CD4-positive, alpha-beta T cell (primary cell): Measurements from ENCODE around the gene TSHZ2. TPM values are rescaled to one million over a fixed set of nuclear protein-coding genes. Genes with fewer than 3 reads are reported as not detected.

ENCODE experiments used
- ATAC-seq: fragments of 200-7000 bp; cut with Tn5 transposase; one replicate; pipeline ENCODE4 v1.10.0; 2022; ENCODE audit warnings: mild to moderate bottlenecking; ENCODE audit not compliant: poor library complexity
- CTCF ChIA-PET: fragments of 350-600 bp; sonication (Branson Sonifier 250); formaldehyde crosslinking; loops from one replicate; lab custom pipeline; 2021; ENCODE audit warnings: antibody characterized with exemption, inconsistent platforms; lab: Charles Lee
- POLR2A ChIA-PET: fragments of 350-600 bp; sonication (Branson Sonifier 250); formaldehyde crosslinking; loops from one replicate; lab custom pipeline; 2021; ENCODE audit warnings: antibody characterized with exemption, inconsistent platforms; lab: Charles Lee
- DNase-seq, 14 experiments: peaks; one replicate each; pipeline ENCODE4 v3.0.0-alpha.2; 2013 to 2020; ENCODE audit warnings: mixed read lengths in 2 of 14
- H3K27ac ChIP-seq, 2 donors: one replicate each; pipeline versions ENCODE4 v1.5.1 to v1.7.0; 2013; ENCODE audit warnings: low read length in 2 of 2, low read depth in 1 of 2, mild to moderate bottlenecking in 1 of 2
- H3K27me3 ChIP-seq, 2 experiments: 1 replicate in 1 of 2; 2 replicates in 1 of 2; pipeline versions ENCODE4 v1.6.1 to v1.7.0; 2013; ENCODE audit warnings: low read length in 2 of 2, control low read depth in 1 of 2, mild to moderate bottlenecking in 1 of 2, moderate library complexity in 1 of 2; ENCODE audit not compliant: insufficient read depth in 2 of 2, control insufficient read depth in 1 of 2
- H3K36me3 ChIP-seq: one replicate; pipeline ENCODE4 v1.6.1; 2013; ENCODE audit warnings: low read length, control low read depth; ENCODE audit not compliant: insufficient read depth
- H3K4me1 ChIP-seq: one replicate; pipeline ENCODE4 v1.6.1; 2013; ENCODE audit warnings: low read length, control low read depth; ENCODE audit not compliant: insufficient read depth
- H3K4me3 ChIP-seq: one replicate; pipeline ENCODE4 v1.5.1; 2013; ENCODE audit warnings: mild to moderate bottlenecking, low read length, moderate library complexity
- H3K9me3 ChIP-seq, 2 experiments: 1 replicate in 1 of 2; 2 replicates in 1 of 2; pipeline versions ENCODE4 v1.6.1 to v1.7.0; 2013; ENCODE audit warnings: low read length in 2 of 2, mild to moderate bottlenecking in 2 of 2, control low read depth in 1 of 2, moderate library complexity in 1 of 2; ENCODE audit not compliant: control insufficient read depth in 1 of 2, insufficient read depth in 1 of 2
- H3K27ac Mint-ChIP-seq: one replicate; pipeline ENCODE4 v1.8.0; 2020; ENCODE audit warnings: mixed read lengths
- H3K27me3 Mint-ChIP-seq: one replicate; pipeline ENCODE4 v1.8.0; 2021; ENCODE audit warnings: mixed read lengths
- H3K36me3 Mint-ChIP-seq: one replicate; pipeline ENCODE4 v1.8.0; 2021; ENCODE audit warnings: low read depth, mixed read lengths
- H3K4me1 Mint-ChIP-seq: one replicate; pipeline ENCODE4 v1.8.0; 2021; ENCODE audit warnings: low read depth, mixed read lengths
- H3K4me3 Mint-ChIP-seq: one replicate; pipeline ENCODE4 v1.8.0; 2020; ENCODE audit warnings: mild to moderate bottlenecking, mixed read lengths
- H3K9me3 Mint-ChIP-seq: one replicate; pipeline ENCODE4 v1.8.0; 2020; ENCODE audit warnings: mixed read lengths
- intact Hi-C, 2 experiments: fragments of 100-400 bp; cut with DNase I in 1 of 2; cut with micrococcal nuclease in 1 of 2; formaldehyde crosslinking; loops; one replicate each; pipeline versions ENCODE4 v1.15.1 to v1.9.0; 2023 to 2025; cut with DNase I, micrococcal nuclease
- total RNA-seq, 174 experiments: library from RNA in 2 of 174; stranded (reverse) in 2 of 174; gene quantifications; one replicate each; pipeline ENCODE4 v1.2.3 and lab custom pipeline; 2021 to 2026
- TF ChIP-seq, protein P1 (sequence below): fragments of 200-600 bp; IDR thresholded peaks from one replicate; pipeline ENCODE4 v1.8.0; 2022; ENCODE audit warnings: antibody characterized with exemption, mild to moderate bottlenecking

Gene TSHZ2
- total RNA-seq, 2 experiments from 2014 or later: 26.1 to 27.4 TPM

DNA sequence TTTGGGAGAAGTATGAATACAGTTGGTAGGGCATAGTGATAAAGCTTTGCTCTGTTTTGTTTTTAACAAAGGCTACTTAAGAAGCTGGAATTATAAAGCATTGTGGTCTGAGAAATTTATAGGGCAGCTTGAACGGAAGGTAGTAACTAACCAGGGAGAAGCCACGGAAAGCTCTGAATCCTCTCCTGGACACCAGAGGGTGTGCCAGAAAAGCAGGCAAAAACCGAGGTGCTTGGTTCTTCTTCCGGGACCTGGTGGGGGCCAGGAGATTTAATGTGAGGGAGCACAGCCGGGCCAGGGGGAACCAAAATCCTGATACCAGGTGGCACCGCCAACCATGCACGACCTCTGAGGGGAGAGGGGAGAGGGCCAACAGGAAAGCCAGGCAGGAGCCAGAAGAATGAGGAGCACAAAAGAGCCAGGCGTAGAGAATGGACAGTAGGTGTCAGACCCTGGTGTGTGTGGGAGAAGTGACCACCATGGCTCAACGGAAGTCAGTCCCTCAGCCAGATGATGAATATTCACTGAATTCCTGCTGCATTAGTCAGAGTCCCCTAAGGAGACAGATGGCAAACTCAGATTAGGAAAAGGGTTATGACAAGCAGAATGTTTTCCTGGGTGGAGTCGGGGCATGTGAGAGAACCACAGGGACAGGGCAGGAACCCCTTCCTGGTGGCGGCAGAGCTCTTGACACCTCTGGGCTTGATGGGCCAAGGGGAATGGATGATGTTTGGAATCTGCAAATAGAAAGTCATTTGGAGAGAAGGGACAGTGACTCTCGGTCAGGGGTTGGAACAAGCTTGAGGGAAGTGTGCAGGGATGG, 359.2 kb downstream of the TSHZ2 start:
- Mint-ChIP-seq H3K9me3 (no peaks in the 10 kb centered on the region), H3K36me3 (no peaks in the 10 kb centered on the region), H3K27ac (no peak overlapping the region), H3K4me3 (no peak overlapping the region), H3K4me1 (no peaks in the 10 kb centered on the region), H3K27me3 (no peaks in the 10 kb centered on the region)
- Histone ChIP-seq H3K9me3 (no peaks in the 10 kb centered on the region), H3K4me3 (no peak overlapping the region), H3K27me3 (no peaks in the 10 kb centered on the region), H3K36me3 (no peaks in the 10 kb centered on the region), H3K4me1 (no peaks in the 10 kb centered on the region), H3K27ac (no peak overlapping the region)
- POLR2A ChIA-PET: no interaction called here
- CTCF ChIA-PET: no interaction called here
- no peak for DNase-seq
- TF ChIP-seq, protein P1, sequence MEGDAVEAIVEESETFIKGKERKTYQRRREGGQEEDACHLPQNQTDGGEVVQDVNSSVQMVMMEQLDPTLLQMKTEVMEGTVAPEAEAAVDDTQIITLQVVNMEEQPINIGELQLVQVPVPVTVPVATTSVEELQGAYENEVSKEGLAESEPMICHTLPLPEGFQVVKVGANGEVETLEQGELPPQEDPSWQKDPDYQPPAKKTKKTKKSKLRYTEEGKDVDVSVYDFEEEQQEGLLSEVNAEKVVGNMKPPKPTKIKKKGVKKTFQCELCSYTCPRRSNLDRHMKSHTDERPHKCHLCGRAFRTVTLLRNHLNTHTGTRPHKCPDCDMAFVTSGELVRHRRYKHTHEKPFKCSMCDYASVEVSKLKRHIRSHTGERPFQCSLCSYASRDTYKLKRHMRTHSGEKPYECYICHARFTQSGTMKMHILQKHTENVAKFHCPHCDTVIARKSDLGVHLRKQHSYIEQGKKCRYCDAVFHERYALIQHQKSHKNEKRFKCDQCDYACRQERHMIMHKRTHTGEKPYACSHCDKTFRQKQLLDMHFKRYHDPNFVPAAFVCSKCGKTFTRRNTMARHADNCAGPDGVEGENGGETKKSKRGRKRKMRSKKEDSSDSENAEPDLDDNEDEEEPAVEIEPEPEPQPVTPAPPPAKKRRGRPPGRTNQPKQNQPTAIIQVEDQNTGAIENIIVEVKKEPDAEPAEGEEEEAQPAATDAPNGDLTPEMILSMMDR: no peak
- intact Hi-C loops: no loop called here
- ATAC-seq: no peak

DNA sequence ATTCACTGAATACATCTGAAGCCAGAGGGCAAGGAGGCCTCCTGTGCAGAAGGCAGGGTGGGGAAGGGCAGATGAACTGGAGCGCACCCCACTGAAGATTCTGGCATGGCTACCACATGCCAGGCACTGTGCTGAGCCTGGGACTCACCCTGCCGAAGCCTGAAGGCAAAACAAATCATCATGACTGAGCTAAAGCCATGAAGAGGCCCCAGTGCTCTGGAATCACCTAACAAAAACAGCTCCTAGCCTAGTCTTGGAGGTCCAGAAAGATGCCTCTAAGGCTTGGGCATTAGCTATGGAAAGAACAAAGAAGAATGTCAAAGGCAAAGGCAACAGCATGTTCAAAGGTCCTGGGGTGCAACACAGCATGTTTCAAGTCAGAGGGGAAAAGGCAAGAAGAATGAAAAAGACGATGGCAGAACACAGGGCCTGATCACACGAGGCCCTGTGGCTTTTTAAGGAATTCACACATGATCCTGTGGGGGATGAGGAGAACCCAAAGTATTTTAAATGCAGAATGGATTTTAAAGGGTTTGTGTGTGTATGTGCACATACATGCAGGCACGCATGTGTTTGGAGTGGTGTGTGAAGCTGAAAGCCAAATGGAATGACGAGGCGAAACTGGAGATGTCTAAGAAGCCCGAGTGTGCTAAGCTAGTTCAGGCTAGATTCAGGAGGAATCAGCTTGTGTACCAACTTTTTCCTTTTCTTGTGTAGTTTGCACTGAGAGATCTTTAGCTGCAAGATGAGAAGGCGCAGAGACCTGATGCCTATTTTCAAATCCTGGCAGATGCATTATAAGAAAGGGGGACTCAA, 360.1 kb downstream of the TSHZ2 start:
- DNase-seq (no peak), ATAC-seq (no peak)
- intact Hi-C loops: no loop called here
- Histone ChIP-seq H3K9me3 (no peaks in the 10 kb centered on the region), H3K27me3 (no peaks in the 10 kb centered on the region), H3K4me3 (no peak overlapping the region), H3K27ac (no peak overlapping the region), H3K36me3 (no peaks in the 10 kb centered on the region), H3K4me1 (no peaks in the 10 kb centered on the region)
- Mint-ChIP-seq H3K4me3 (no peak overlapping the region), H3K36me3 (no peaks in the 10 kb centered on the region), H3K9me3 (no peaks in the 10 kb centered on the region), H3K4me1 (no peaks in the 10 kb centered on the region), H3K27ac (no peak overlapping the region), H3K27me3 (no peaks in the 10 kb centered on the region)
- CTCF ChIA-PET: no interaction called here
- POLR2A ChIA-PET: no interaction called here
- TF ChIP-seq, protein P1: no peak

DNA sequence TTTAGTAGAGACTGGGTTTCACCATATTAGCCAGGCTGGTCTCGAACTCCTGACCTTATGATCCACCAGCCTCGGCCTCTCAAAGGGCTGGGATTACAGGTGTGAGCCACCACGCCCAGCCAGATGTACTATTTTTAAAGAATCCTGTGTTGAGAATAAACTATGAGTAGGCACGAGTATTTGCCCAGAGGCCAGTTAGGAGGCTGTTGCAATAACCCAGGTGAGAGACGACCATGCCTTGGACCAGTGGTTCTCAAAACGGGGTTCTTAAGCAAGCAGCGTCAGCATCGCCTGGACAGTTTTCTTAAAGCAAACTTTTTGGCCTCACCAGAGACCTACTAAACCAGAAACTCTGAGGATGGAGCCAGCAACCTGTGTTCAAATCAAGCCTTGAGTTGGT, 362.7 kb downstream of the TSHZ2 start:
- CTCF ChIA-PET: no interaction called here
- Mint-ChIP-seq H3K36me3 (no peaks in the 10 kb centered on the region), H3K27ac (no peak overlapping the region), H3K4me1 (no peaks in the 10 kb centered on the region), H3K4me3 (no peak overlapping the region), H3K9me3 (no peaks in the 10 kb centered on the region), H3K27me3 (no peaks in the 10 kb centered on the region)
- no peak for ATAC-seq
- Histone ChIP-seq H3K4me1 (no peaks in the 10 kb centered on the region), H3K4me3 (no peak overlapping the region), H3K27me3 (no peaks in the 10 kb centered on the region), H3K27ac (no peak overlapping the region), H3K9me3 (no peaks in the 10 kb centered on the region), H3K36me3 (no peaks in the 10 kb centered on the region)
- TF ChIP-seq, protein P1: no peak
- POLR2A ChIA-PET: no interaction called here
- DNase-seq: no peak
- intact Hi-C loops: no loop called here
